Liver (tissue), 3 donors: ENCODE measurements around the gene TMEM273.

Experiments
- EGR1 ChIP-seq, 2 donors: IDR thresholded peaks; 2 replicates each; pipeline ENCODE4 v1.6.1; 2016 to 2018; ENCODE audit warnings: antibody characterized with exemption in 2 of 2, low read depth in 2 of 2
- FOXA1 ChIP-seq: IDR thresholded peaks from 2 replicates; pipeline ENCODE4 v1.6.1; 2016; ENCODE audit warnings: antibody characterized with exemption
- GABPA ChIP-seq, 2 donors: IDR thresholded peaks in 1 of 2; conservative IDR thresholded peaks in 1 of 2; 2 replicates each; pipeline ENCODE4 v1.6.1; 2016; ENCODE audit warnings: antibody characterized with exemption in 2 of 2, mild to moderate bottlenecking in 1 of 2, moderate library complexity in 1 of 2
- HNF4G ChIP-seq: IDR thresholded peaks from 2 replicates; pipeline ENCODE4 v1.6.1; 2016; ENCODE audit warnings: antibody characterized with exemption
- JUND ChIP-seq, 2 donors: IDR thresholded peaks; 2 replicates each; pipeline ENCODE4 v1.6.1; 2016; ENCODE audit warnings: antibody characterized with exemption in 2 of 2
- RAD21 ChIP-seq, 2 donors: IDR thresholded peaks; 2 replicates each; pipeline ENCODE4 v1.6.1; 2016; ENCODE audit warnings: antibody characterized with exemption in 2 of 2, mild to moderate bottlenecking in 2 of 2
- TAF1 ChIP-seq: conservative IDR thresholded peaks from 2 replicates; pipeline ENCODE4 v1.6.1; 2016; ENCODE audit warnings: antibody characterized with exemption, mild to moderate bottlenecking
- YY1 ChIP-seq: IDR thresholded peaks from 2 replicates; pipeline ENCODE4 v1.6.1; 2016; ENCODE audit warnings: antibody characterized with exemption, mild to moderate bottlenecking
- TF ChIP-seq, protein P1 (sequence below): fragments of 150-350 bp; IDR thresholded peaks from 2 replicates; pipeline ENCODE4 v1.5.1; 2017; ENCODE audit warnings: improper control_type of control experiment, low read depth, low read length; ENCODE audit not compliant: missing input control
- TF ChIP-seq, protein P2 (sequence below): IDR thresholded peaks from 2 replicates; pipeline ENCODE4 v1.6.1; 2016; ENCODE audit warnings: antibody characterized with exemption, mild to moderate bottlenecking
- TF ChIP-seq, protein P3 (sequence below): IDR thresholded peaks from 2 replicates; pipeline ENCODE4 v1.6.1; 2016; ENCODE audit warnings: antibody characterized with exemption
- donor health status: healthy.
- donor health status: healthy.

DNA sequence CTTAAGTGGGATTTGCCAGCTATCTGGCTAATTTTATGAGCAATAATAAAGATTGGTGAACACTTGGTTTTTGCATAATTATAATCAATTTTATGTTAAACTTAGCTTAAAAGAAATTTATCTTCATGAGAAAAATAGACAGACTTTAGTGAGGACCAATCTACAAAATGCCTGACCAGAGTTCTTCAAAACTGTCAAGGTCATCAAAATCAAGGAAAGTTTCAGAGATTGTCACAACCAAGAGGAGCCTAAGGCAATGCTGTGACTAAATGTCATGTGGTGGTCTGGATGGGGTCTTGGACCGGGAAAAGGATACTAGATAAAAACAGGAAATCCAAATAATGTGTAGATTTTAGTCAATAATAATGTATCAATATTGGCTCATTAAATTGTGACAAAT is 36.7 kb downstream of the TMEM273 start:
- TF ChIP-seq, protein P1, sequence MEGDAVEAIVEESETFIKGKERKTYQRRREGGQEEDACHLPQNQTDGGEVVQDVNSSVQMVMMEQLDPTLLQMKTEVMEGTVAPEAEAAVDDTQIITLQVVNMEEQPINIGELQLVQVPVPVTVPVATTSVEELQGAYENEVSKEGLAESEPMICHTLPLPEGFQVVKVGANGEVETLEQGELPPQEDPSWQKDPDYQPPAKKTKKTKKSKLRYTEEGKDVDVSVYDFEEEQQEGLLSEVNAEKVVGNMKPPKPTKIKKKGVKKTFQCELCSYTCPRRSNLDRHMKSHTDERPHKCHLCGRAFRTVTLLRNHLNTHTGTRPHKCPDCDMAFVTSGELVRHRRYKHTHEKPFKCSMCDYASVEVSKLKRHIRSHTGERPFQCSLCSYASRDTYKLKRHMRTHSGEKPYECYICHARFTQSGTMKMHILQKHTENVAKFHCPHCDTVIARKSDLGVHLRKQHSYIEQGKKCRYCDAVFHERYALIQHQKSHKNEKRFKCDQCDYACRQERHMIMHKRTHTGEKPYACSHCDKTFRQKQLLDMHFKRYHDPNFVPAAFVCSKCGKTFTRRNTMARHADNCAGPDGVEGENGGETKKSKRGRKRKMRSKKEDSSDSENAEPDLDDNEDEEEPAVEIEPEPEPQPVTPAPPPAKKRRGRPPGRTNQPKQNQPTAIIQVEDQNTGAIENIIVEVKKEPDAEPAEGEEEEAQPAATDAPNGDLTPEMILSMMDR: no peak
- no peak for TF ChIP-seq TAF1
- TF ChIP-seq, protein P2, sequence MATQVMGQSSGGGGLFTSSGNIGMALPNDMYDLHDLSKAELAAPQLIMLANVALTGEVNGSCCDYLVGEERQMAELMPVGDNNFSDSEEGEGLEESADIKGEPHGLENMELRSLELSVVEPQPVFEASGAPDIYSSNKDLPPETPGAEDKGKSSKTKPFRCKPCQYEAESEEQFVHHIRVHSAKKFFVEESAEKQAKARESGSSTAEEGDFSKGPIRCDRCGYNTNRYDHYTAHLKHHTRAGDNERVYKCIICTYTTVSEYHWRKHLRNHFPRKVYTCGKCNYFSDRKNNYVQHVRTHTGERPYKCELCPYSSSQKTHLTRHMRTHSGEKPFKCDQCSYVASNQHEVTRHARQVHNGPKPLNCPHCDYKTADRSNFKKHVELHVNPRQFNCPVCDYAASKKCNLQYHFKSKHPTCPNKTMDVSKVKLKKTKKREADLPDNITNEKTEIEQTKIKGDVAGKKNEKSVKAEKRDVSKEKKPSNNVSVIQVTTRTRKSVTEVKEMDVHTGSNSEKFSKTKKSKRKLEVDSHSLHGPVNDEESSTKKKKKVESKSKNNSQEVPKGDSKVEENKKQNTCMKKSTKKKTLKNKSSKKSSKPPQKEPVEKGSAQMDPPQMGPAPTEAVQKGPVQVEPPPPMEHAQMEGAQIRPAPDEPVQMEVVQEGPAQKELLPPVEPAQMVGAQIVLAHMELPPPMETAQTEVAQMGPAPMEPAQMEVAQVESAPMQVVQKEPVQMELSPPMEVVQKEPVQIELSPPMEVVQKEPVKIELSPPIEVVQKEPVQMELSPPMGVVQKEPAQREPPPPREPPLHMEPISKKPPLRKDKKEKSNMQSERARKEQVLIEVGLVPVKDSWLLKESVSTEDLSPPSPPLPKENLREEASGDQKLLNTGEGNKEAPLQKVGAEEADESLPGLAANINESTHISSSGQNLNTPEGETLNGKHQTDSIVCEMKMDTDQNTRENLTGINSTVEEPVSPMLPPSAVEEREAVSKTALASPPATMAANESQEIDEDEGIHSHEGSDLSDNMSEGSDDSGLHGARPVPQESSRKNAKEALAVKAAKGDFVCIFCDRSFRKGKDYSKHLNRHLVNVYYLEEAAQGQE: no peak
- TF ChIP-seq, protein P3, sequence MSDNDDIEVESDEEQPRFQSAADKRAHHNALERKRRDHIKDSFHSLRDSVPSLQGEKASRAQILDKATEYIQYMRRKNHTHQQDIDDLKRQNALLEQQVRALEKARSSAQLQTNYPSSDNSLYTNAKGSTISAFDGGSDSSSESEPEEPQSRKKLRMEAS: no peak
- TF ChIP-seq FOXA1: no peak
- TF ChIP-seq YY1: no peak
- TF ChIP-seq GABPA (IDR thresholded peaks at IDR 0.05 in 1 of 2, conservative IDR thresholded peaks at IDR 0.05 in 1 of 2): no peak
- TF ChIP-seq RAD21 (IDR thresholded peaks at IDR 0.05): no peak
- no peak for TF ChIP-seq HNF4G
- TF ChIP-seq JUND (IDR thresholded peaks at IDR 0.05): no peak
- no peak for TF ChIP-seq EGR1 (IDR thresholded peaks at IDR 0.05; ENCODE audit: low read depth in 2 of 2)
